K562 (cell line): Measurements from ENCODE around the gene MED22. TPM values are rescaled to one million over a fixed set of nuclear protein-coding genes. Genes with fewer than 3 reads are reported as not detected.
A peak's percentile ranks its signal among the peaks of the same experiment; 100 is the strongest.

ENCODE experiments used
- ARHGAP35 ChIP-seq: fragments of 450-650 bp; IDR thresholded peaks from 2 replicates; pipeline ENCODE4 v1.6.1; 2018; ENCODE audit not compliant: partially characterized antibody
- CCNT2 ChIP-seq: IDR thresholded peaks from 2 replicates; pipeline ENCODE4 v1.6.1; 2011; ENCODE audit warnings: borderline replicate concordance, low read depth, mild to moderate bottlenecking, moderate library complexity, mixed read lengths, low read length; ENCODE audit not compliant: insufficient read length; ENCODE audit errors: extremely low read depth
- CREM ChIP-seq: IDR thresholded peaks from 2 replicates; pipeline ENCODE4 v1.6.1; 2014; ENCODE audit warnings: antibody characterized with exemption, low read depth
- GATA2 ChIP-seq: sonication (generic); formaldehyde crosslinking; IDR thresholded peaks from 2 replicates; pipeline ENCODE4 v1.4.0; 2020; ENCODE audit warnings: mild to moderate bottlenecking, missing genetic modification reagents
- IRF1 ChIP-seq: sonication (generic); formaldehyde crosslinking; IDR thresholded peaks from 2 replicates; pipeline ENCODE4 v1.8.0; 2022; ENCODE audit warnings: missing genetic modification reagents, mild to moderate bottlenecking, borderline replicate concordance
- IRF9 ChIP-seq: fragments of 450-650 bp; IDR thresholded peaks from 2 replicates; pipeline ENCODE4 v1.6.1; 2016; ENCODE audit warnings: missing biosample characterization, missing genetic modification characterization
- KAT2B ChIP-seq: IDR thresholded peaks from one replicate; pipeline ENCODE4 v1.6.1; 2012; ENCODE audit warnings: low read depth, mild to moderate bottlenecking, control low read depth, inconsistent platforms, low read length, moderate library complexity
- KDM1A ChIP-seq, 2 experiments: fragments of 450-650 bp; IDR thresholded peaks; 2 replicates each; pipeline ENCODE4 v1.6.1; 2016; ENCODE audit warnings: mild to moderate bottlenecking in 2 of 2
- PML ChIP-seq: IDR thresholded peaks from 2 replicates; pipeline ENCODE4 v1.6.1; 2012; ENCODE audit warnings: low read length, inconsistent platforms
- RFX7 ChIP-seq: fragments of 250-450 bp; sonication (Bioruptor Pico); IDR thresholded peaks from 2 replicates; pipeline ENCODE4 v1.5.1; 2021; ENCODE audit warnings: mild to moderate bottlenecking
- SNIP1 ChIP-seq: fragments of 450-650 bp; IDR thresholded peaks from 2 replicates; pipeline ENCODE4 v1.7.1; 2017; ENCODE audit warnings: low read depth, mild to moderate bottlenecking
- SRSF7 ChIP-seq: fragments of 200-400 bp; formaldehyde crosslinking; optimal IDR thresholded peaks from 2 replicates; pipeline ENCODE3; 2017; ENCODE audit warnings: mild to moderate bottlenecking, low read depth, low read length
- SUPT5H ChIP-seq: fragments of 450-650 bp; IDR thresholded peaks from 2 replicates; pipeline ENCODE4 v1.6.1; 2016
- ZNF197 ChIP-seq: fragments of 200-800 bp; sonication (Bioruptor generic); IDR thresholded peaks from 2 replicates; pipeline ENCODE4 v1.6.1; 2016; ENCODE audit warnings: low read depth, missing genetic modification characterization, missing compliant biosample characterization
- ZNF263 ChIP-seq: sonication (generic); formaldehyde crosslinking; IDR thresholded peaks from 2 replicates; pipeline ENCODE4 v1.8.0; 2022; ENCODE audit warnings: mild to moderate bottlenecking, missing genetic modification reagents, borderline replicate concordance
- ZNF507 ChIP-seq: conservative IDR thresholded peaks from 2 replicates; pipeline ENCODE4 v1.6.1; 2017; ENCODE audit warnings: missing genetic modification characterization, missing compliant biosample characterization
- ZNF696 ChIP-seq: fragments of 250-450 bp; sonication (Bioruptor Pico); conservative IDR thresholded peaks from 2 replicates; pipeline ENCODE4 v1.4.0; 2020; ENCODE audit warnings: mild to moderate bottlenecking, moderate library complexity
- ZNF79 ChIP-seq: fragments of 250-450 bp; sonication (Bioruptor Pico); IDR thresholded peaks from 2 replicates; pipeline ENCODE4 v1.4.0; 2020; ENCODE audit warnings: low read depth, mild to moderate bottlenecking, moderate library complexity
- ZNF830 ChIP-seq: fragments of 250-450 bp; sonication (Bioruptor Pico); IDR thresholded peaks from 2 replicates; pipeline ENCODE4 v1.5.0; 2021; ENCODE audit warnings: mild to moderate bottlenecking
- ZZZ3 ChIP-seq: fragments of 450-650 bp; IDR thresholded peaks from 2 replicates; pipeline ENCODE4 v1.6.1; 2016; ENCODE audit warnings: antibody characterized with exemption, mild to moderate bottlenecking, moderate library complexity
- polyA plus RNA-seq, 8 experiments: library from polyadenylated mRNA; depleted of rRNA in 4 of 8; stranded (reverse) in 5 of 8; unstranded in 3 of 8; fragments of >200 nt; fragmentation: Nextera tagmentation in 2 of 8; fragmentation: Illumina TruSeq in 1 of 8; extraction: Ambion mirVana in 2 of 8; extraction: Trizol in 1 of 8; gene quantifications; 2 replicates each; pipeline versions ENCODE4 v1.2.1 to v1.2.3, GENCODE V29; 2011 to 2014; ENCODE audit warnings: inconsistent platforms in 1 of 8, missing spikeins in 1 of 8
- total RNA-seq, 7 experiments: library from RNA; depleted of rRNA in 6 of 7; stranded (reverse); fragments of >200 nt in 6 of 7; fragmentation: Illumina TruSeq in 2 of 7; extraction: Trizol in 2 of 7; gene quantifications; 2 replicates each; pipeline versions ENCODE4 v1.2.1 to v1.2.3, GENCODE V29; 2011 to 2021; ENCODE audit warnings: low replicate concordance in 1 of 7
- TF ChIP-seq, protein P1 (sequence below): fragments of 250-450 bp; sonication (Bioruptor Pico); IDR thresholded peaks from 2 replicates; pipeline ENCODE4 v1.5.0; 2022; ENCODE audit warnings: mild to moderate bottlenecking
- TF ChIP-seq, protein P2 (sequence below), 3 experiments: fragments of 200-800 bp in 1 of 3; sonication (Bioruptor generic) in 1 of 3; sonication (generic) in 1 of 3; formaldehyde crosslinking in 1 of 3; IDR thresholded peaks; 2 replicates each; pipeline versions ENCODE4 v1.6.1 to v1.8.0; 2016 to 2022; ENCODE audit warnings: mild to moderate bottlenecking in 2 of 3, missing compliant biosample characterization in 2 of 3, missing genetic modification characterization in 2 of 3, missing genetic modification reagents in 1 of 3
- TF ChIP-seq, protein P3 (sequence below): fragments of 250-450 bp; sonication (Bioruptor Pico); IDR thresholded peaks from 2 replicates; pipeline ENCODE4 v1.5.0; 2021

Gene MED22
- total and polyA plus RNA-seq, 9 of the 15 experiments (the other 6 are each of a cell fraction or from before 2014, with no cell fraction given) = 0.73 to 35.6 (median 22.3) TPM

DNA sequence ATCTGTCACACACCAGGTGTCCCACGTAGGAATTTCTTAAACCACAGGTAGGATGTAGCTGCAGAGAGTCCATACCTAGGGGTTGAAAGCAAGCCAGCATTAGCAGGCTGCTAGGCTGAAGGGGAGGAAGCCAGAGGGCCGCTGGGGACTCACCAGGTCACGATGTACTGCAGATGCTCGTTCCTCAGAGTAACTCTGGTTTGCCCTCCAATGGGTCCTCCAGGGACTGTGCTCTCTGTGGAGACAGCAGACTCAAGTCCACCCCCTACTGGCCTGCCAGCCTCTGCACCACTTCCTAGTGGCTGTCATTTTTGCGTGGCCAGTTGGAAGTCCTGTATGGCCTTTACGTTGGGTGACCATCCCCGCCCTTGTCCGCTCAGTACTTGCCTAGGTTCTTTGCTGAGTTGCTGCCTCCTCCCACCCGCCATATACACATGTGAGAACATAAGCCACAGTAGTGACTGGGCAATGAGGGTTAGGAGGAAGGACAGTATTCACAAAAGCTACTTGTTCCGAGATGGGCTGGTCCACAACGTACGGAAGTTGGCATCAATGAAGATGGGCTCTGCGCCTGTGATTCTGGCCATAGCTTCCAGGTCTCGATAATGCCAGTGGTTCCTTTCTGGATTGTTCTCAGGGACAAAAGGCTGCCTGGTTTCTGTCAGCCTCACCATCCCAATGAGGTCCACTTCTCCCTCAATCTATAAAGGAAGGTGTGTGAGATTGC, 4.1 kb upstream of the MED22 start (continued):
- TF ChIP-seq, protein P1, sequence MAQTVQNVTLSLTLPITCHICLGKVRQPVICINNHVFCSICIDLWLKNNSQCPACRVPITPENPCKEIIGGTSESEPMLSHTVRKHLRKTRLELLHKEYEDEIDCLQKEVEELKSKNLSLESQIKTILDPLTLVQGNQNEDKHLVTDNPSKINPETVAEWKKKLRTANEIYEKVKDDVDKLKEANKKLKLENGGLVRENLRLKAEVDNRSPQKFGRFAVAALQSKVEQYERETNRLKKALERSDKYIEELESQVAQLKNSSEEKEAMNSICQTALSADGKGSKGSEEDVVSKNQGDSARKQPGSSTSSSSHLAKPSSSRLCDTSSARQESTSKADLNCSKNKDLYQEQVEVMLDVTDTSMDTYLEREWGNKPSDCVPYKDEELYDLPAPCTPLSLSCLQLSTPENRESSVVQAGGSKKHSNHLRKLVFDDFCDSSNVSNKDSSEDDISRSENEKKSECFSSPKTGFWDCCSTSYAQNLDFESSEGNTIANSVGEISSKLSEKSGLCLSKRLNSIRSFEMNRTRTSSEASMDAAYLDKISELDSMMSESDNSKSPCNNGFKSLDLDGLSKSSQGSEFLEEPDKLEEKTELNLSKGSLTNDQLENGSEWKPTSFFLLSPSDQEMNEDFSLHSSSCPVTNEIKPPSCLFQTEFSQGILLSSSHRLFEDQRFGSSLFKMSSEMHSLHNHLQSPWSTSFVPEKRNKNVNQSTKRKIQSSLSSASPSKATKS = no peak
- TF ChIP-seq ZNF696 (CRISPR knock-in tag) = no peak
- no peak for TF ChIP-seq IRF9
- TF ChIP-seq ZNF507 = no peak
- no peak for TF ChIP-seq SNIP1
- TF ChIP-seq CCNT2 = no peak
- TF ChIP-seq PML = no peak; the same call in 1 of the 2 replicates
- no peak for TF ChIP-seq ZNF197 (CRISPR knock-in tag)
- no peak for TF ChIP-seq ZNF79
- peak; percentile 86 for TF ChIP-seq SUPT5H
- TF ChIP-seq GATA2 = no peak
- TF ChIP-seq KAT2B = no peak
- TF ChIP-seq ARHGAP35 = no peak
- no peak for TF ChIP-seq KDM1A (IDR thresholded peaks at IDR 0.05)
- peak; percentile 98 for TF ChIP-seq ZNF263 (CRISPR knock-in tag)
- peak; percentile 65 for TF ChIP-seq CREM
- no peak for TF ChIP-seq SRSF7
- TF ChIP-seq, protein P2, sequence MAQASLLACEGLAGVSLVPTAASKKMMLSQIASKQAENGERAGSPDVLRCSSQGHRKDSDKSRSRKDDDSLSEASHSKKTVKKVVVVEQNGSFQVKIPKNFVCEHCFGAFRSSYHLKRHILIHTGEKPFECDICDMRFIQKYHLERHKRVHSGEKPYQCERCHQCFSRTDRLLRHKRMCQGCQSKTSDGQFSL (CRISPR knock-in tag; IDR thresholded peaks at IDR 0.05) = 0 out of 2 replicates have a peak, but pooled peaks have one; percentile 19
- TF ChIP-seq, protein P2 (tag; IDR thresholded peaks at IDR 0.05) = no peak
- TF ChIP-seq ZZZ3 = no peak
- TF ChIP-seq ZNF830 (CRISPR knock-in tag) = no peak
- TF ChIP-seq RFX7 (CRISPR knock-in tag) = no peak
- TF ChIP-seq, protein P3, sequence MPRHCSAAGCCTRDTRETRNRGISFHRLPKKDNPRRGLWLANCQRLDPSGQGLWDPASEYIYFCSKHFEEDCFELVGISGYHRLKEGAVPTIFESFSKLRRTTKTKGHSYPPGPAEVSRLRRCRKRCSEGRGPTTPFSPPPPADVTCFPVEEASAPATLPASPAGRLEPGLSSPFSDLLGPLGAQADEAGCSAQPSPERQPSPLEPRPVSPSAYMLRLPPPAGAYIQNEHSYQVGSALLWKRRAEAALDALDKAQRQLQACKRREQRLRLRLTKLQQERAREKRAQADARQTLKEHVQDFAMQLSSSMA (CRISPR knock-in tag) = no peak
- no peak for TF ChIP-seq IRF1
